CD14-positive monocyte (primary cell): ENCODE results near the gene USP6. TPM values are rescaled to one million over a fixed set of nuclear protein-coding genes. Genes with fewer than 3 reads are reported as not detected.

Source experiments
- DNase-seq, 3 donors: peaks; one replicate each; pipeline ENCODE4 v3.0.0-alpha.2; 2011 to 2022
- H2AFZ ChIP-seq: 2 replicates; pipeline ENCODE4 v1.6.0; 2012; ENCODE audit warnings: mild to moderate bottlenecking, low read depth, low read length, inconsistent platforms; ENCODE audit not compliant: insufficient read depth, poor library complexity, severe bottlenecking
- H3K27ac ChIP-seq, 2 donors: 1 replicate in 1 of 2; 2 replicates in 1 of 2; pipeline ENCODE4 v1.5.1; 2012 to 2013; ENCODE audit warnings: low read length in 2 of 2, control low read depth in 1 of 2, inconsistent platforms in 1 of 2, low read depth in 1 of 2, mild to moderate bottlenecking in 1 of 2
- H3K27me3 ChIP-seq, 2 donors: one replicate each; pipeline versions ENCODE4 v1.6.0 to v1.6.1; 2011 to 2013; ENCODE audit warnings: low read length in 2 of 2; ENCODE audit not compliant: control insufficient read depth in 2 of 2, insufficient read depth in 2 of 2
- H3K36me3 ChIP-seq, 2 donors: replicated peaks in 1 of 2; 1 replicate in 1 of 2; 2 replicates in 1 of 2; pipeline versions ENCODE4 v1.5.1 to v1.6.1; 2012 to 2013; ENCODE audit warnings: low read length in 2 of 2, control low read depth in 1 of 2, inconsistent platforms in 1 of 2, mild to moderate bottlenecking in 1 of 2; ENCODE audit not compliant: insufficient read depth in 2 of 2, control insufficient read depth in 1 of 2
- H3K4me1 ChIP-seq, 2 donors: 1 replicate in 1 of 2; 2 replicates in 1 of 2; pipeline versions ENCODE4 v1.5.1 to v1.6.1; 2012 to 2013; ENCODE audit warnings: low read length in 2 of 2, control low read depth in 1 of 2, inconsistent platforms in 1 of 2, mild to moderate bottlenecking in 1 of 2, moderate library complexity in 1 of 2; ENCODE audit not compliant: insufficient read depth in 2 of 2, control insufficient read depth in 1 of 2
- H3K4me2 ChIP-seq: replicated peaks from 2 replicates; pipeline ENCODE3; 2012; ENCODE audit warnings: low read length, moderate library complexity, mild to moderate bottlenecking; ENCODE audit not compliant: poor library complexity, severe bottlenecking; ENCODE audit errors: extremely low read depth
- H3K4me3 ChIP-seq, 3 experiments: fragments of 200-600 bp in 1 of 3; sonication (generic) in 1 of 3; replicated peaks in 1 of 3; 1 replicate in 2 of 3; 2 replicates in 1 of 3; pipeline ENCODE4 v1.5.1; 2011 to 2013; ENCODE audit warnings: low read length in 3 of 3, mild to moderate bottlenecking in 3 of 3, control low read depth in 2 of 3, low read depth in 2 of 3, inconsistent platforms in 1 of 3, moderate library complexity in 1 of 3
- H3K79me2 ChIP-seq: 2 replicates; pipeline ENCODE4 v1.6.0; 2012; ENCODE audit warnings: mild to moderate bottlenecking, control low read depth, inconsistent platforms, low read length, moderate library complexity; ENCODE audit not compliant: insufficient read depth
- H3K9ac ChIP-seq: 2 replicates; pipeline ENCODE4 v1.6.0; 2017; ENCODE audit warnings: low read length, mild to moderate bottlenecking; ENCODE audit not compliant: insufficient read depth, poor library complexity, severe bottlenecking
- H3K9me3 ChIP-seq, 2 donors: replicated peaks in 1 of 2; 1 replicate in 1 of 2; 2 replicates in 1 of 2; pipeline versions ENCODE4 v1.5.1 to v1.6.1; 2012 to 2013; ENCODE audit warnings: low read length in 2 of 2, control low read depth in 1 of 2; ENCODE audit not compliant: control insufficient read depth in 1 of 2, insufficient read depth in 1 of 2
- H4K20me1 ChIP-seq: 2 replicates; pipeline ENCODE4 v1.6.0; 2012; ENCODE audit warnings: mild to moderate bottlenecking, low read length, control low read depth, moderate library complexity; ENCODE audit not compliant: insufficient read depth
- H3K27ac Mint-ChIP-seq, 7 donors: one replicate each; pipeline ENCODE4 v1.8.0; 2020; ENCODE audit warnings: mild to moderate bottlenecking in 7 of 7, mixed read lengths in 7 of 7, moderate library complexity in 6 of 7, inconsistent platforms in 2 of 7
- H3K27me3 Mint-ChIP-seq, 3 donors: one replicate each; pipeline ENCODE4 v1.8.0; 2021 to 2022; ENCODE audit warnings: low read depth in 3 of 3, mild to moderate bottlenecking in 3 of 3, mixed read lengths in 3 of 3, moderate library complexity in 3 of 3, inconsistent platforms in 1 of 3
- H3K36me3 Mint-ChIP-seq, 2 donors: one replicate each; pipeline ENCODE4 v1.8.0; 2020; ENCODE audit warnings: mixed read lengths in 2 of 2, inconsistent platforms in 1 of 2, mild to moderate bottlenecking in 1 of 2
- H3K4me1 Mint-ChIP-seq: one replicate; pipeline ENCODE4 v1.8.0; 2020; ENCODE audit warnings: mild to moderate bottlenecking, mixed read lengths
- H3K4me3 Mint-ChIP-seq, 2 donors: one replicate each; pipeline ENCODE4 v1.8.0; 2020; ENCODE audit warnings: mild to moderate bottlenecking in 2 of 2, mixed read lengths in 2 of 2, moderate library complexity in 1 of 2
- H3K9me3 Mint-ChIP-seq, 7 donors: one replicate each; pipeline ENCODE4 v1.8.0; 2020 to 2022; ENCODE audit warnings: mixed read lengths in 7 of 7, mild to moderate bottlenecking in 6 of 7, moderate library complexity in 6 of 7, inconsistent platforms in 2 of 7
- CTCF ChIP-seq: fragments of 200-600 bp; IDR thresholded peaks from one replicate; pipeline ENCODE4 v1.8.0; 2022; ENCODE audit warnings: antibody characterized with exemption, mild to moderate bottlenecking
- WGBS: methylation state at CpG from one replicate; pipeline ENCODE4 v1.1.5; 2013; ENCODE audit warnings: missing lambda C conversion rate; ENCODE audit not compliant: insufficient coverage; 5-methylcytosine and 5-hydroxymethylcytosine counted together
- intact Hi-C, 2 donors: fragments of 100-400 bp; cut with micrococcal nuclease; formaldehyde crosslinking; loops; one replicate each; pipeline versions ENCODE4 v1.15.0 to v1.15.1; 2023
- polyA plus RNA-seq, 3 donors: library from polyadenylated mRNA; depleted of rRNA in 1 of 3; unstranded in 2 of 3; stranded (reverse) in 1 of 3; fragments of 300-500 nt in 2 of 3; fragments of >200 nt in 1 of 3; fragmentation: Illumina TruSeq in 2 of 3; gene quantifications; 1 replicate in 2 of 3; 2 replicates in 1 of 3; pipeline ENCODE4 v1.2.3, GENCODE V29; 2012 to 2021

The USP6 gene
- polyA plus RNA-seq, 3 donors = 0.02 to 0.08 (median 0.02) TPM

- Mint-ChIP-seq H3K4me3 (no peak overlapping the region), H3K27ac (no peak overlapping the region), H3K36me3 (peaks cover 0 to 4% of the 10 kb centered on the region in 2 donors), H3K4me1 (peaks cover 13% of the 10 kb centered on the region), H3K27me3 (peaks cover 32 to 48% (median 45%) of the 10 kb centered on the region in 3 donors), H3K9me3 (peaks cover 34 to 82% (median 59%) of the 10 kb centered on the region in 7 donors)
- H3K4me3 ChIP-seq = no peak overlapping the region
- no peaks in the 10 kb centered on the region for H3K79me2 ChIP-seq
- DNase-seq = no peak
- 92% methylated on average over 2 of the region's 5 CpGs for WGBS
- peaks cover 37 to 47% of the 10 kb centered on the region in 2 donors for H3K9me3 ChIP-seq
- no peak overlapping the region for H3K27ac ChIP-seq
- H3K4me1 ChIP-seq = peaks cover 15 to 17% of the 10 kb centered on the region in 2 donors
- H3K9ac ChIP-seq = no peak overlapping the region
- no peak overlapping the region for H3K4me2 ChIP-seq
- intact Hi-C loops = no loop called here
- TF ChIP-seq CTCF = no peak
- H2AFZ ChIP-seq = no peak overlapping the region
- no peaks in the 10 kb centered on the region for H4K20me1 ChIP-seq
- peaks cover 3 to 9% of the 10 kb centered on the region in 2 donors for H3K27me3 ChIP-seq
- no peaks in the 10 kb centered on the region for H3K36me3 ChIP-seq
These were observed 16.6 kb upstream of the USP6 start for GRCh38 chr17:5099271-5099670.

GRCh38 chr17:5100832-5101231, 15.0 kb upstream of the USP6 start:
- no peaks in the 10 kb centered on the region for H4K20me1 ChIP-seq
- no peak overlapping the region for H3K4me2 ChIP-seq
- peaks cover 32 to 80% (median 56%) of the 10 kb centered on the region in 7 donors for H3K9me3 Mint-ChIP-seq
- TF ChIP-seq CTCF = no peak
- peaks cover 36 to 46% of the 10 kb centered on the region in 2 donors for H3K9me3 ChIP-seq
- peaks cover 3 to 9% of the 10 kb centered on the region in 2 donors for H3K27me3 ChIP-seq
- intact Hi-C loops = no loop called here
- no peaks in the 10 kb centered on the region for H3K79me2 ChIP-seq
- no peak overlapping the region for H3K27ac Mint-ChIP-seq
- H3K4me3 Mint-ChIP-seq = peak overlapping the region in 1 of 2 donors; percentile 31
- DNase-seq = no peak
- no peak overlapping the region for H3K27ac ChIP-seq
- H2AFZ ChIP-seq = no peak overlapping the region
- H3K9ac ChIP-seq = no peak overlapping the region
- H3K4me3 ChIP-seq = no peak overlapping the region
- H3K27me3 Mint-ChIP-seq = peaks cover 30 to 42% (median 42%) of the 10 kb centered on the region in 3 donors
- WGBS = 94% methylated on average over 6 of the region's 6 CpGs
- H3K4me1 Mint-ChIP-seq = peaks cover 13% of the 10 kb centered on the region
- peaks cover 5 to 6% of the 10 kb centered on the region in 2 donors for H3K36me3 Mint-ChIP-seq
- H3K4me1 ChIP-seq = peaks cover 15 to 17% of the 10 kb centered on the region in 2 donors
- H3K36me3 ChIP-seq = peaks cover 3 to 7% of the 10 kb centered on the region in 2 donors
